GM18498 (cell line): ENCODE data around the gene POLE.

Source experiments
- ATAC-seq: cut with Tn5 transposase; IDR thresholded peaks from one replicate; pipeline ENCODE4 v1.9.1; 2021; ENCODE audit warnings: mild to moderate bottlenecking, moderate library complexity; ENCODE audit not compliant: unreplicated experiment

The POLE gene

GRCh38 chr12:132658149-132658894 is 28.8 kb downstream of the POLE start:
- no peak for ATAC-seq

GRCh38 chr12:132657004-132657727 is 30.0 kb downstream of the POLE start:
- no peak for ATAC-seq

GRCh38 chr12:132653567-132654290 is 33.4 kb downstream of the POLE start:
- ATAC-seq: no peak

- no peak for ATAC-seq
These were observed 35.6 kb downstream of the POLE start for GRCh38 chr12:132651444-132652100.

GRCh38 chr12:132649226-132649945 is 37.8 kb downstream of the POLE start:
- no peak for ATAC-seq

GRCh38 chr12:132648616-132649225 is 38.4 kb downstream of the POLE start:
- no peak for ATAC-seq

GRCh38 chr12:132647858-132648257 is 39.3 kb downstream of the POLE start:
- no peak for ATAC-seq

- no peak for ATAC-seq
These were observed 40.3 kb downstream of the POLE start for GRCh38 chr12:132646850-132647249.

GRCh38 chr12:132642846-132643835 is 44.0 kb downstream of the POLE start:
- ATAC-seq: no peak

GRCh38 chr12:132641811-132642650 is 45.1 kb downstream of the POLE start:
- no peak for ATAC-seq

GRCh38 chr12:132640936-132641335 is 46.2 kb downstream of the POLE start:
- no peak for ATAC-seq

GRCh38 chr12:132639956-132640520 is 47.1 kb downstream of the POLE start:
- ATAC-seq: no peak

GRCh38 chr12:132638541-132639408 is 48.4 kb downstream of the POLE start:
- ATAC-seq: no peak

GRCh38 chr12:132637811-132638210 is 49.3 kb downstream of the POLE start:
- ATAC-seq: no peak

- no peak for ATAC-seq
These were observed 51.8 kb downstream of the POLE start for GRCh38 chr12:132635076-132635955.
